Cardiac fibroblast (primary cell): ENCODE measurements around the gene CLEC16A.

ENCODE experiments used
- DNase-seq, 2 donors: peaks; one replicate each; pipeline versions ENCODE4 v3.0.0 to v3.0.0-alpha.2; 2010; ENCODE audit warnings: low read depth in 2 of 2
- H3K4me3 ChIP-seq, 2 donors: replicated peaks in 1 of 2; 1 replicate in 1 of 2; 2 replicates in 1 of 2; pipeline ENCODE4 v1.5.1; 2011; ENCODE audit warnings: low read depth in 2 of 2, low read length in 2 of 2, mild to moderate bottlenecking in 2 of 2, moderate library complexity in 1 of 2
- TF ChIP-seq, protein P1 (sequence below): IDR thresholded peaks from one replicate; pipeline ENCODE4 v1.5.1; 2011; ENCODE audit warnings: low read depth, mild to moderate bottlenecking, low read length, inconsistent platforms

Gene CLEC16A

GRCh38 chr16:10942352-10943063 is 1.9 kb upstream of the CLEC16A start, which contains the start of gene DEXI:
DEXI (minus strand) TSS chr16:10942468; CDS start chr16:10942005, 463 bp downstream.
- H3K4me3 ChIP-seq, result peak within 1 kb of the TSS; percentile 69 to 74
- TF ChIP-seq, protein P1, sequence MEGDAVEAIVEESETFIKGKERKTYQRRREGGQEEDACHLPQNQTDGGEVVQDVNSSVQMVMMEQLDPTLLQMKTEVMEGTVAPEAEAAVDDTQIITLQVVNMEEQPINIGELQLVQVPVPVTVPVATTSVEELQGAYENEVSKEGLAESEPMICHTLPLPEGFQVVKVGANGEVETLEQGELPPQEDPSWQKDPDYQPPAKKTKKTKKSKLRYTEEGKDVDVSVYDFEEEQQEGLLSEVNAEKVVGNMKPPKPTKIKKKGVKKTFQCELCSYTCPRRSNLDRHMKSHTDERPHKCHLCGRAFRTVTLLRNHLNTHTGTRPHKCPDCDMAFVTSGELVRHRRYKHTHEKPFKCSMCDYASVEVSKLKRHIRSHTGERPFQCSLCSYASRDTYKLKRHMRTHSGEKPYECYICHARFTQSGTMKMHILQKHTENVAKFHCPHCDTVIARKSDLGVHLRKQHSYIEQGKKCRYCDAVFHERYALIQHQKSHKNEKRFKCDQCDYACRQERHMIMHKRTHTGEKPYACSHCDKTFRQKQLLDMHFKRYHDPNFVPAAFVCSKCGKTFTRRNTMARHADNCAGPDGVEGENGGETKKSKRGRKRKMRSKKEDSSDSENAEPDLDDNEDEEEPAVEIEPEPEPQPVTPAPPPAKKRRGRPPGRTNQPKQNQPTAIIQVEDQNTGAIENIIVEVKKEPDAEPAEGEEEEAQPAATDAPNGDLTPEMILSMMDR, result no peak
- DNase-seq, result peak; percentile 87 to 92

DNA sequence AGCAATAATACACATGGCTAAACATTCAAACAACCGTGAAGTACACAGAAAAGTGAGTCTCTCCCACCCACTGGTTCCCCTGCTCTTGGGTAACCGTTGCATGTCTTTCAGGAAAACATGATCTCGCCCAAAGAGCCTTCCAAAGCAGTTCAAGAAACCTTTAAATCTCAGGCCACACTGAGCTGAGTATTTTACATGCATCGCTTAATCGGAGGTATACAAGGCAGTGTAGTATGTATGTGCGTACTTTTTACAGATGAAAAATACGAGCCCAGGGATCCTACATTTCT is 1.4 kb upstream of the CLEC16A start:
- no peak overlapping the region for H3K4me3 ChIP-seq
- TF ChIP-seq, protein P1, result no peak
- DNase-seq, result no peak

DNA sequence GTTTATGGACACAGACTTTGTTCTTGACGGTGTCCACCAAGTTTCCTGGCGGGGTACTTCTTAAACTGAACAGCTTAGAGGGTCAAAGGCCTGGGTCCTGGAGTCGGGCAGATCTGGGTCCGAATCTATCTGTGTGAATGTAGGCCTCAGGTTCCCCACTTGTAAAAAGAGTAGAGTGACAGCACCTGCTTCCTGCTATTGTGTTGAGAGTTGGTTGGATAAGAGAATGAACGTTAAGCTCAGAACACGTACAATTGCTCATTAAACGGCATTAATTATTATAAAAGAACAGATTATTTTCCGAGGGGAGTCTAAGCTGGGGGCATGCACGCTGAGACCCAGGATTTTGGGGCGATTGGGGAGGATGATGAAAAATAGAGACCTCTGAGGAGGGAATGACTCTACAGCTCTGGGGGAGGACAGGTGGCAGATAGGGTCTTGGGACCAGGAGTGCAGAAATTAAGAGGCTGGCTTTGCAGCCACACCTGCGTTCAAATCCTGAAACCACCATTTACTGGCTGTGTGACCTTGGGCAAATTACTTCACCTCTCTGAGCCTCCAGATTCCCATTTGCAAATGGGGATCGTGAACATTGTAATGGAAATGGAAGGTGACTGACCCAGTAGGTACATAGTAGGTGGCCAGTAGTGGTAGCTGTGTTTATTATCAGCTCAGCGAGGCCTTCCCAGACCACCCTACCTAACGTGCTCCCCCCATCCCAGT is 862 bp downstream of the CLEC16A start:
- H3K4me3 ChIP-seq, result peak overlapping the region; percentile 90 to 94
- DNase-seq, result no peak
- TF ChIP-seq, protein P1, result no peak

DNA sequence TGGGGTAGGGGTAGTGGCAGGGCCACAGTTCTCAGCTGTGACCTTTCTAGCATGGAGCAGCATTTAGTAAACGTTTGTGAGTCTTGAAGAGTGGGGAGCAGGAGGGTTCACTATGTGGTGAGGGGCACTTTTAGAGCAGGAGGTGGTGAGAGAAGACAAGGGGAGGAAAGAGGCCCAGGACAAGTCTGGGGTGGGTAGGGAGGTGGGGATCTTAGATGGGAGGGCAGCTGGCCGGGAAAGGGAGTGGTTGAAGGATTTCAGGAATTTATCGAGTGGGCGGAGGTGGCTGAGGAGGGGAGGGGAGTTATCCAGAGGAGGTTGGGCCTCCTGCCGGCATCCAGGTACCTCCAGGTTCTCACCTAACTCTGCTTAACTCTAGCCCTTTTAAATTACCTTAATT is 1.9 kb downstream of the CLEC16A start:
- TF ChIP-seq, protein P1, result no peak
- DNase-seq, result peak in 1 of 2 donors; percentile 37
- no peak overlapping the region for H3K4me3 ChIP-seq

DNA sequence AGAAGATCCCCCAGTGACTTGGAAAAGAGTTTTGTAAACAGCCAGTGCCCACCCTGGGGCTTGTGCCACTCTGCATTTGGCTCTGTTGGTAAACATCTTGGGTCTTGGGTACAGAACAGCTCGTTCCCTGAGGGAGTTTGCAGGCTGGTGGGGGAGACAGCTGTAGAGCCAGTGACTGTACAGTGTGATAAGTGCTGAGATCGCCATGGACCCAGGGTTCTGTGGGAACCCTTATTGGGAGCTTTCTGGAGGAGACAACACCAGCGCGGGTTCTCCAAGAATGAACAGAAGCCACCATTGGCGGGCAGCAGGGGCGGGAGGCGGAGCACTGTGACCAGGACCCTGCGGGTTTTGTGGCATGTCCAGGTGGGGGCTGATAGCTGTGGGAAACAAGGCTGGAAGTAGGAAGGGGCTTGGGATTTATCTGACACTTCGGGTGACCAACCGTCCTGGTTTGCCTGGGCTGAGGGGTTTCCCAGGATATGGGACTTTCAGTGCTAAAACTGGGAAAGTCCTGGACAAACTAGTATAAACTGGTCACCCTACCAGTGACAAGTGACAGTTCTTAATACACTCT is 2.9 kb downstream of the CLEC16A start:
- no peak overlapping the region for H3K4me3 ChIP-seq
- TF ChIP-seq, protein P1, result no peak
- no peak for DNase-seq

DNA sequence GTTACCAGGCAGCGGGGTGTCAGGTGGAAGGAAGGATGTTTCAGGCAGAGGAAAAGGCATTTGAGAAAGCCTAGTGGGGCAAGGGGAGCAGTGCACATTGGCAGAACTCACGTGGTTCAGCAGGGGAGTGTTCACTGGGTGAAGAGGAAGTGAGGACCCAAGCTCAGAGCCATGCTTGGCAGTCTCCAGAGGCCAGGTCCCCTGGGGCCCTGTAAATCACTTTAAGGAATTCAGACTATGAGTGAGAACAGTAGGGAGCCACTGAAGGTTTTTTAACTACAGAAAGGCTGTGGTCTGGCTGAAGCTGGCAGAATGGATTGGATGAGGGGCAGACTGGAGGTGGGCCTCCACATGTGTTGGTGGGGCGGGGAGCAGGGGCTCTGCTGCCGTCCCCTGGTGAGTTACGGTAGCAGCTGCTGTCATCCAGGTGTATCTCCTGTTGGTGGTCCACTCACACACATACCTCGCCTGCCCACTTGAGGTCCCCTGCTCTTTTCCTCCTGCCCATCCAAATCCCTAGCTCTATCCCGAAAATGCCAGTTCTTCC is 5.1 kb downstream of the CLEC16A start:
- TF ChIP-seq, protein P1, result peak; percentile 7
- peak; percentile 36 to 71 for DNase-seq
- H3K4me3 ChIP-seq, result no peak overlapping the region
